OCI-LY7 (cell line): Measurements from ENCODE around the gene EPHA3.

Experiments used
- EZH2phosphoT487 ChIP-seq: fragments of 200-600 bp; sonication (generic); IDR thresholded peaks from 2 replicates; pipeline ENCODE4 v1.6.1; 2018; ENCODE audit warnings: low read depth, borderline replicate concordance, mild to moderate bottlenecking, mixed run types, antibody characterized with exemption, low read length, moderate library complexity, mixed read lengths
- TF ChIP-seq, protein P1 (sequence below): fragments of 200-600 bp; sonication (generic); conservative IDR thresholded peaks from 2 replicates; pipeline ENCODE4 v1.5.1; 2014; ENCODE audit warnings: mild to moderate bottlenecking, antibody characterized with exemption, low read length, moderate library complexity, mixed read lengths

DNA sequence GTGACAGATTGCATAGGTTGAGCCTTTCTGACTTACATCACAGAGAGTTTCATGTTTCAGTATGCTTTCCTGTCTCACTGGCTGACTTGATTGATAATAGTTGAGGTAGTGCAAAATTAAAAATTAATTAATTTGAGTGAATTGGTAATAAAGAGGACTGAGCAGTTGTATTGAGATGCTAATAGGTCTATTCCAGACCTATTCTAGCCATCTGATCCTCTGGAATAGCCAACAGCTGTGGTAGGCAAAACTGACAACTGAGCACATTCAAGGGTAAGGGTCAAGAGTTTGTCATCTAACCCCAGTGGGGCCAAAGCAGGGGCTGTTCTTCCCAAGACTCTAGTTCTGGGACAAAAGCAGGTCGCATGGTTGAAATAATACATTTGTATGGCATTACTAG lies 132.4 kb downstream of the EPHA3 start:
- TF ChIP-seq, protein P1, sequence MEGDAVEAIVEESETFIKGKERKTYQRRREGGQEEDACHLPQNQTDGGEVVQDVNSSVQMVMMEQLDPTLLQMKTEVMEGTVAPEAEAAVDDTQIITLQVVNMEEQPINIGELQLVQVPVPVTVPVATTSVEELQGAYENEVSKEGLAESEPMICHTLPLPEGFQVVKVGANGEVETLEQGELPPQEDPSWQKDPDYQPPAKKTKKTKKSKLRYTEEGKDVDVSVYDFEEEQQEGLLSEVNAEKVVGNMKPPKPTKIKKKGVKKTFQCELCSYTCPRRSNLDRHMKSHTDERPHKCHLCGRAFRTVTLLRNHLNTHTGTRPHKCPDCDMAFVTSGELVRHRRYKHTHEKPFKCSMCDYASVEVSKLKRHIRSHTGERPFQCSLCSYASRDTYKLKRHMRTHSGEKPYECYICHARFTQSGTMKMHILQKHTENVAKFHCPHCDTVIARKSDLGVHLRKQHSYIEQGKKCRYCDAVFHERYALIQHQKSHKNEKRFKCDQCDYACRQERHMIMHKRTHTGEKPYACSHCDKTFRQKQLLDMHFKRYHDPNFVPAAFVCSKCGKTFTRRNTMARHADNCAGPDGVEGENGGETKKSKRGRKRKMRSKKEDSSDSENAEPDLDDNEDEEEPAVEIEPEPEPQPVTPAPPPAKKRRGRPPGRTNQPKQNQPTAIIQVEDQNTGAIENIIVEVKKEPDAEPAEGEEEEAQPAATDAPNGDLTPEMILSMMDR = no peak
- TF ChIP-seq EZH2phosphoT487 = no peak
